GM23338 (cell line): Measurements from ENCODE around the gene RASA3. TPM values are rescaled to one million over a fixed set of nuclear protein-coding genes. Genes with fewer than 3 reads are reported as not detected.

Source experiments
- ATAC-seq: fragments of 200-7000 bp; cut with Tn5 transposase; 3 replicates; pipeline ENCODE4 v1.9.1; 2020
- DNase-seq: peaks from one replicate; pipeline ENCODE4 v3.0.0-alpha.2; 2015; ENCODE audit warnings: low spot score
- H2AFZ ChIP-seq: fragments of 200-600 bp; sonication (generic); 2 replicates; pipeline ENCODE4 v1.8.0; 2016; ENCODE audit warnings: antibody characterized with exemption, mild to moderate bottlenecking, moderate library complexity
- H3F3A ChIP-seq: fragments of 200-600 bp; sonication (generic); replicated peaks from 2 replicates; pipeline ENCODE4 v1.8.0; 2017; ENCODE audit warnings: antibody characterized with exemption, mixed run types, low read depth
- H3K27ac ChIP-seq: fragments of 200-600 bp; sonication (generic); 2 replicates; pipeline ENCODE4 v1.6.1; 2016; ENCODE audit warnings: low read depth
- H3K27me3 ChIP-seq: fragments of 200-600 bp; sonication (generic); 2 replicates; pipeline ENCODE4 v1.8.0; 2016; ENCODE audit warnings: mild to moderate bottlenecking, mixed run types, moderate library complexity; ENCODE audit not compliant: insufficient read depth
- H3K36me3 ChIP-seq: fragments of 200-600 bp; sonication (generic); 2 replicates; pipeline ENCODE4 v1.8.0; 2016; ENCODE audit warnings: mild to moderate bottlenecking; ENCODE audit not compliant: insufficient read depth
- H3K4me1 ChIP-seq: fragments of 200-600 bp; sonication (generic); 2 replicates; pipeline ENCODE4 v1.8.0; 2016; ENCODE audit warnings: mild to moderate bottlenecking, moderate library complexity; ENCODE audit not compliant: insufficient read depth
- H3K4me2 ChIP-seq: fragments of 200-600 bp; sonication (generic); 2 replicates; pipeline ENCODE4 v1.7.1; 2017; ENCODE audit warnings: mixed run types
- H3K4me3 ChIP-seq: fragments of 200-600 bp; sonication (generic); 2 replicates; pipeline ENCODE4 v1.6.1; 2016; ENCODE audit warnings: mixed run types
- H3K79me2 ChIP-seq: fragments of 200-600 bp; sonication (generic); replicated peaks from 2 replicates; pipeline ENCODE4 v1.8.0; 2017; ENCODE audit warnings: mild to moderate bottlenecking; ENCODE audit not compliant: insufficient read depth
- H3K9me2 ChIP-seq: fragments of 200-600 bp; sonication (generic); 2 replicates; pipeline ENCODE4 v1.8.0; 2017; ENCODE audit not compliant: insufficient read depth
- H4K20me1 ChIP-seq: fragments of 200-600 bp; sonication (generic); replicated peaks from 2 replicates; pipeline ENCODE4 v1.8.0; 2017; ENCODE audit warnings: mild to moderate bottlenecking; ENCODE audit not compliant: insufficient read depth
- H3K27ac Mint-ChIP-seq: 2 replicates; pipeline ENCODE4 v1.8.0; 2020; ENCODE audit warnings: inconsistent platforms, mild to moderate bottlenecking, moderate library complexity, mixed read lengths
- H3K27me3 Mint-ChIP-seq: 3 replicates; pipeline ENCODE4 v1.8.0; 2022; ENCODE audit warnings: low read depth, mild to moderate bottlenecking, moderate library complexity, mixed read lengths, inconsistent platforms; ENCODE audit not compliant: insufficient read depth, poor library complexity
- H3K36me3 Mint-ChIP-seq: 3 replicates; pipeline ENCODE4 v1.8.0; 2021; ENCODE audit warnings: low read depth, mild to moderate bottlenecking, inconsistent platforms, moderate library complexity, mixed read lengths
- H3K4me1 Mint-ChIP-seq: 3 replicates; pipeline ENCODE4 v1.8.0; 2020; ENCODE audit warnings: mild to moderate bottlenecking, inconsistent platforms, mixed read lengths
- H3K4me3 Mint-ChIP-seq: 3 replicates; pipeline ENCODE4 v1.8.0; 2021; ENCODE audit warnings: moderate library complexity, mild to moderate bottlenecking, inconsistent platforms, mixed read lengths
- H3K9me3 Mint-ChIP-seq: 3 replicates; pipeline ENCODE4 v1.8.0; 2020; ENCODE audit warnings: moderate library complexity, mild to moderate bottlenecking, inconsistent platforms, mixed read lengths
- CTCF ChIP-seq, 2 experiments: fragments of 200-600 bp in 1 of 2; sonication (generic) in 1 of 2; conservative IDR thresholded peaks; 2 replicates each; pipeline versions ENCODE4 v1.5.1 to v1.6.1; 2016 to 2017; ENCODE audit warnings: antibody characterized with exemption in 2 of 2, low read depth in 2 of 2, mild to moderate bottlenecking in 2 of 2, moderate library complexity in 1 of 2
- EZH2phosphoT487 ChIP-seq: fragments of 200-600 bp; sonication (generic); IDR thresholded peaks from one replicate; pipeline ENCODE4 v1.8.1; 2018; ENCODE audit warnings: antibody characterized with exemption; ENCODE audit not compliant: unreplicated experiment
- JUNB ChIP-seq: IDR thresholded peaks from one replicate; pipeline ENCODE4 v1.6.1; 2016; ENCODE audit warnings: antibody characterized with exemption; ENCODE audit not compliant: unreplicated experiment
- NANOG ChIP-seq: IDR thresholded peaks from 2 replicates; pipeline ENCODE4 v1.6.1; 2016; ENCODE audit warnings: antibody characterized with exemption, borderline replicate concordance
- POLR2AphosphoS5 ChIP-seq: IDR thresholded peaks from 2 replicates; pipeline ENCODE4 v1.6.1; 2016; ENCODE audit warnings: antibody characterized with exemption, low read depth
- REST ChIP-seq: IDR thresholded peaks from one replicate; pipeline ENCODE4 v1.6.1; 2018; ENCODE audit warnings: antibody characterized with exemption; ENCODE audit not compliant: unreplicated experiment
- STAT1 ChIP-seq: IDR thresholded peaks from one replicate; pipeline ENCODE4 v1.6.1; 2016; ENCODE audit warnings: antibody characterized with exemption; ENCODE audit not compliant: unreplicated experiment
- ZNF331 ChIP-seq: fragments of 250-450 bp; sonication (Bioruptor Pico); IDR thresholded peaks from 2 replicates; pipeline ENCODE4 v1.5.0; 2020; ENCODE audit warnings: low read depth, mild to moderate bottlenecking, moderate library complexity
- ZNF462 ChIP-seq: fragments of 250-450 bp; sonication (Bioruptor Pico); IDR thresholded peaks from 2 replicates; pipeline ENCODE4 v1.5.0; 2020; ENCODE audit warnings: mild to moderate bottlenecking, moderate library complexity
- polyA plus RNA-seq: library from polyadenylated mRNA; unstranded; fragments of >200 nt; fragmentation: Nextera tagmentation; extraction: Ambion mirVana; gene quantifications from 2 replicates; pipeline ENCODE4 v1.2.1, GENCODE V29; 2016
- total RNA-seq: library from RNA; depleted of rRNA; stranded (reverse); fragments of >200 nt; shearing (Covaris generic); gene quantifications from 2 replicates; pipeline ENCODE4 v1.2.3, GENCODE V29; 2014

Gene RASA3
- total and polyA plus RNA-seq, 2 experiments from 2014 or later: 11.2 to 20.7 TPM

GRCh38 chr13:113970810-113971470, 161.5 kb downstream of the RASA3 start:
- Mint-ChIP-seq H3K27me3 (peaks cover 10% of the 10 kb centered on the region), H3K36me3 (peaks cover 8% of the 10 kb centered on the region; the same call in 2 of the 3 replicates), H3K9me3 (peaks cover 4% of the 10 kb centered on the region; the same call in 1 of the 3 replicates), H3K4me1 (no peaks in the 10 kb centered on the region), H3K4me3 (no peak overlapping the region), H3K27ac (no peak overlapping the region)
- no peak overlapping the region for H3K4me2 ChIP-seq
- no peak overlapping the region for H2AFZ ChIP-seq
- H3K79me2 ChIP-seq: no peaks in the 10 kb centered on the region
- no peaks in the 10 kb centered on the region for H3K36me3 ChIP-seq
- no peaks in the 10 kb centered on the region for H3K27me3 ChIP-seq
- H3K4me3 ChIP-seq: no peak overlapping the region
- H3F3A ChIP-seq: no peaks in the 10 kb centered on the region
- ATAC-seq (peak; percentile 16; the same call in 2 of the 3 replicates), DNase-seq (no peak)
- H3K9me2 ChIP-seq: no peaks in the 10 kb centered on the region
- H3K4me1 ChIP-seq: no peaks in the 10 kb centered on the region
- TF ChIP-seq NANOG (no peak), ZNF331 (no peak), STAT1 (no peak), POLR2AphosphoS5 (no peak)
- H3K27ac ChIP-seq: no peak overlapping the region
- no peaks in the 10 kb centered on the region for H4K20me1 ChIP-seq

GRCh38 chr13:113969973-113970611, 162.3 kb downstream of the RASA3 start:
- H3K27ac ChIP-seq: no peak overlapping the region
- Mint-ChIP-seq H3K27me3 (peaks cover 10% of the 10 kb centered on the region), H3K4me1 (no peaks in the 10 kb centered on the region), H3K36me3 (peaks cover 4% of the 10 kb centered on the region; the same call in 2 of the 3 replicates), H3K9me3 (peaks cover 4% of the 10 kb centered on the region; the same call in 1 of the 3 replicates), H3K4me3 (no peak overlapping the region), H3K27ac (no peak overlapping the region)
- H3K4me3 ChIP-seq: no peak overlapping the region
- H3K4me2 ChIP-seq: no peak overlapping the region
- no peaks in the 10 kb centered on the region for H3K4me1 ChIP-seq
- H3K36me3 ChIP-seq: no peaks in the 10 kb centered on the region
- H2AFZ ChIP-seq: no peak overlapping the region
- ATAC-seq (no peak), DNase-seq (no peak)
- no peaks in the 10 kb centered on the region for H4K20me1 ChIP-seq
- H3K27me3 ChIP-seq: no peaks in the 10 kb centered on the region
- no peaks in the 10 kb centered on the region for H3F3A ChIP-seq
- no peaks in the 10 kb centered on the region for H3K9me2 ChIP-seq
- no peaks in the 10 kb centered on the region for H3K79me2 ChIP-seq
- no peak for TF ChIP-seq NANOG
- no peak for TF ChIP-seq REST
- no peak for TF ChIP-seq POLR2AphosphoS5
- TF ChIP-seq CTCF (conservative IDR thresholded peaks at IDR 0.05; ENCODE audit: low read depth in 2 of 2): no peak
- TF ChIP-seq ZNF331: no peak
- no peak for TF ChIP-seq EZH2phosphoT487
- no peak for TF ChIP-seq ZNF462
- no peak for TF ChIP-seq JUNB
